A673 (cell line): ENCODE measurements around the gene UNK. TPM values are rescaled to one million over a fixed set of nuclear protein-coding genes. Genes with fewer than 3 reads are reported as not detected.

ENCODE experiments used
- BruUV-seq: library from RNA; stranded (reverse); fragments of 400-500 nt; replicated peaks from 2 replicates; lab custom pipeline; 2021; lab: Mats Ljungman, UMichigan
- CTCF ChIA-PET: fragments of 300-600 bp; sonication (Branson Sonifier 250); formaldehyde crosslinking; loops from one replicate; lab custom pipeline; 2022; ENCODE audit warnings: antibody characterized with exemption; lab: Charles Lee
- POLR2A ChIA-PET: fragments of 300-600 bp; sonication (Branson Sonifier 250); formaldehyde crosslinking; loops from one replicate; lab custom pipeline; 2022; ENCODE audit warnings: antibody characterized with exemption; ENCODE audit not compliant: low non-redundant PET; lab: Charles Lee
- DNase-seq: peaks from one replicate; pipeline ENCODE4 v3.0.0-alpha.2; 2015; ENCODE audit warnings: low spot score
- H3K27ac ChIP-seq: fragments of 200-600 bp; sonication (generic); 2 replicates; pipeline ENCODE4 v1.5.1; 2016; ENCODE audit warnings: mixed run types, low read depth, mild to moderate bottlenecking, mixed read lengths, antibody characterized with exemption, low read length; ENCODE audit not compliant: poor library complexity, severe bottlenecking
- H3K27me3 ChIP-seq: fragments of 200-600 bp; sonication (generic); replicated peaks from 2 replicates; pipeline ENCODE4 v1.6.1; 2017; ENCODE audit warnings: mixed run types, low read depth, mild to moderate bottlenecking, mixed read lengths, antibody characterized with exemption, low read length; ENCODE audit not compliant: insufficient read depth, poor library complexity
- H3K36me3 ChIP-seq: fragments of 200-600 bp; sonication (generic); 2 replicates; pipeline ENCODE4 v1.6.1; 2016; ENCODE audit warnings: mixed run types, mild to moderate bottlenecking, mixed read lengths, antibody characterized with exemption, low read length; ENCODE audit not compliant: insufficient read depth, poor library complexity, severe bottlenecking
- H3K4me1 ChIP-seq: fragments of 200-600 bp; sonication (generic); 2 replicates; pipeline ENCODE4 v1.6.1; 2017; ENCODE audit warnings: mixed run types, mild to moderate bottlenecking, mixed read lengths, antibody characterized with exemption, low read length; ENCODE audit not compliant: insufficient read depth, poor library complexity, severe bottlenecking
- H3K4me3 ChIP-seq: fragments of 200-600 bp; sonication (generic); 2 replicates; pipeline ENCODE4 v1.5.1; 2016; ENCODE audit warnings: low read depth, mixed run types, mild to moderate bottlenecking, mixed read lengths, low read length; ENCODE audit not compliant: poor library complexity, severe bottlenecking
- H3K9me3 ChIP-seq: fragments of 200-600 bp; sonication (generic); 2 replicates; pipeline ENCODE4 v1.6.1; 2016; ENCODE audit warnings: mixed run types, low read depth, mild to moderate bottlenecking, mixed read lengths, antibody characterized with exemption, low read length; ENCODE audit not compliant: poor library complexity, severe bottlenecking
- EZH2 ChIP-seq: fragments of 200-600 bp; sonication (generic); IDR thresholded peaks from 2 replicates; pipeline ENCODE4 v1.6.1; 2017; ENCODE audit warnings: borderline replicate concordance, low read depth, mild to moderate bottlenecking, mixed read lengths, antibody characterized with exemption, low read length; ENCODE audit not compliant: poor library complexity, severe bottlenecking
- intact Hi-C: fragments of 100-400 bp; cut with micrococcal nuclease; formaldehyde crosslinking; loops from one replicate; pipeline ENCODE4 v1.10.0; 2022; ENCODE audit not compliant: unreplicated experiment
- total RNA-seq: library from RNA; stranded (reverse); gene quantifications from 2 replicates; pipeline ENCODE4 v1.2.3, GENCODE V29; 2021
- TF ChIP-seq, protein P1 (sequence below): fragments of 300-800, 200-600 bp; sonication (generic); conservative IDR thresholded peaks from 2 replicates; pipeline ENCODE4 v1.5.1; 2017; ENCODE audit warnings: low read depth, mild to moderate bottlenecking, antibody characterized with exemption, low read length, moderate library complexity, mixed read lengths

Gene UNK
- total RNA-seq, 1 experiment from 2014 or later: 53.2 TPM

GRCh38 chr17:75846692-75847613 is 62.3 kb downstream of the UNK start:
- no peaks in the 10 kb centered on the region for H3K4me1 ChIP-seq
- H3K27ac ChIP-seq: no peak overlapping the region
- ChIA-PET CTCF (interaction anchor here (1.0 kb wide), 1 partner anchor 11 kb away, joined by 3 read pairs; no protein-coding TSS in a partner anchor), POLR2A (no interaction called here)
- TF ChIP-seq, protein P1, sequence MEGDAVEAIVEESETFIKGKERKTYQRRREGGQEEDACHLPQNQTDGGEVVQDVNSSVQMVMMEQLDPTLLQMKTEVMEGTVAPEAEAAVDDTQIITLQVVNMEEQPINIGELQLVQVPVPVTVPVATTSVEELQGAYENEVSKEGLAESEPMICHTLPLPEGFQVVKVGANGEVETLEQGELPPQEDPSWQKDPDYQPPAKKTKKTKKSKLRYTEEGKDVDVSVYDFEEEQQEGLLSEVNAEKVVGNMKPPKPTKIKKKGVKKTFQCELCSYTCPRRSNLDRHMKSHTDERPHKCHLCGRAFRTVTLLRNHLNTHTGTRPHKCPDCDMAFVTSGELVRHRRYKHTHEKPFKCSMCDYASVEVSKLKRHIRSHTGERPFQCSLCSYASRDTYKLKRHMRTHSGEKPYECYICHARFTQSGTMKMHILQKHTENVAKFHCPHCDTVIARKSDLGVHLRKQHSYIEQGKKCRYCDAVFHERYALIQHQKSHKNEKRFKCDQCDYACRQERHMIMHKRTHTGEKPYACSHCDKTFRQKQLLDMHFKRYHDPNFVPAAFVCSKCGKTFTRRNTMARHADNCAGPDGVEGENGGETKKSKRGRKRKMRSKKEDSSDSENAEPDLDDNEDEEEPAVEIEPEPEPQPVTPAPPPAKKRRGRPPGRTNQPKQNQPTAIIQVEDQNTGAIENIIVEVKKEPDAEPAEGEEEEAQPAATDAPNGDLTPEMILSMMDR: no peak
- TF ChIP-seq EZH2: no peak
- H3K4me3 ChIP-seq: no peak overlapping the region
- H3K27me3 ChIP-seq: no peaks in the 10 kb centered on the region
- DNase-seq: no peak
- intact Hi-C loops: no loop called here
- no TSS peak for BruUV-seq
- no peaks in the 10 kb centered on the region for H3K9me3 ChIP-seq
- H3K36me3 ChIP-seq: peaks cover 44% of the 10 kb centered on the region

DNA sequence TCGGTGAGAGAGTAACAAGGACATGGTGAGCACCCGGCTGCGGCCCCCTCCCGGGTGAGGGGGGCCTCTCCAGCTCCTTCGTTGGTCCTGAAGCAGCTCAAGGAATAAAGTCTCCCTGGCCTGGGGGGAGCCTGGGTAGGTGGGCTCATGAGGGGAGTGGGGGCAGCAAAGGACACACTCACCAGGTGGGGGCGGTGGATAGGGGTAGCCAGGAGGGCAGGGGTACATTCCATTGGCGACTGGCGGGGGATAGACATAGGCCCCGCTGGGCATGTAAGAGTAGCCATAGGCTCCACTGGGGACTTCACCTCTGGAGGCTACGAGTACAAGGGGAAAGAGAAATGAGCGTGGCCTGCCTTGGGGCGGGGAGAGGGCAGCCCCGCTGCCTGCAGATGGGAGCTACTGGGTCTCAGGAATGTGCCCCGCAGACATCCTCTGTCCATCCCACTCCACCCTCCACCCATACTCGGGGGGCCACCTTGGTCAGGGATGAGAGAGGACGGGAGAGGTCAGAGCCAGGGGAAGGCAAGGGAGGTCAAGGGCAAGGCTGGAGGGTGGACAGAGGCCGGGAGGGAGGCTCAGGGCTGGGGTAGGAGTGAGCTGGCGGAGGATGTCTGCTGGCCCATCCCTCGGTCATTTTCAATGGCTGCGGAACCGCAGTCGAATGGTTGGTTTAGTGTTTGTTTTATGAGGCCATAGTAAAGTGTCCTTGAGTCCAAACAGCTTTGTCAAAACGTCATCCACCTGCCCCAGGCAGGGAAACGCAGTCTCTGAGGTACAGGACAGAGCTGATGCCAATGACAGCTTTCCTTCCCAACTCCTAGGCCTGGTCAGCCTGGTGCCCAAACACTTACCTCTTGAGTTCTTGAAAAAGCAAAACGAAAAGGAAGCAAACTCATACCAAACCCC is 63.3 kb downstream of the UNK start:
- peaks cover 44% of the 10 kb centered on the region for H3K36me3 ChIP-seq
- intact Hi-C loops: no loop called here

More for the DNA sequence above, 63.3 kb downstream of the UNK start:
- POLR2A ChIA-PET: no interaction called here
- TF ChIP-seq, protein P1: no peak
- TF ChIP-seq EZH2: no peak
- H3K27me3 ChIP-seq: no peaks in the 10 kb centered on the region
- H3K9me3 ChIP-seq: no peaks in the 10 kb centered on the region
- DNase-seq: no peak
- H3K4me1 ChIP-seq: no peaks in the 10 kb centered on the region
- H3K4me3 ChIP-seq: no peak overlapping the region
- BruUV-seq: no TSS peak
- CTCF ChIA-PET: interaction anchor here (0.6 to 1.0 kb wide), 4 partner anchors 49 to 432 kb away, joined by 3 to 5 read pairs (median 4); partner anchors contain the start of gene TRIM65
- no peak overlapping the region for H3K27ac ChIP-seq
